Stomach smooth muscle (tissue), 2 donors: Measurements from ENCODE around the gene CDHR2.

ENCODE experiments used
- H3K27ac ChIP-seq: one replicate; pipeline ENCODE4 v1.7.0; 2013; ENCODE audit warnings: mild to moderate bottlenecking, low read length, inconsistent platforms
- H3K27me3 ChIP-seq, 2 donors: one replicate each; pipeline ENCODE4 v1.7.0; 2013; ENCODE audit warnings: low read length in 2 of 2; ENCODE audit not compliant: insufficient read depth in 2 of 2, control insufficient read depth in 1 of 2
- H3K36me3 ChIP-seq, 2 donors: one replicate each; pipeline ENCODE4 v1.7.0; 2013; ENCODE audit warnings: low read length in 2 of 2; ENCODE audit not compliant: control insufficient read depth in 2 of 2, insufficient read depth in 2 of 2
- H3K4me1 ChIP-seq: one replicate; pipeline ENCODE4 v1.7.0; 2013; ENCODE audit warnings: low read length; ENCODE audit not compliant: control insufficient read depth, insufficient read depth
- H3K4me3 ChIP-seq, 2 donors: one replicate each; pipeline ENCODE4 v1.7.0; 2013; ENCODE audit warnings: low read length in 2 of 2
- H3K9ac ChIP-seq, 2 donors: one replicate each; pipeline ENCODE4 v1.7.0; 2013; ENCODE audit warnings: low read length in 2 of 2, mild to moderate bottlenecking in 1 of 2
- H3K9me3 ChIP-seq, 2 donors: one replicate each; pipeline ENCODE4 v1.7.0; 2013; ENCODE audit warnings: low read length in 2 of 2; ENCODE audit not compliant: control insufficient read depth in 2 of 2
- donor health status: healthy.
- donor health status: Pancreatic carcinoma.

The CDHR2 gene

GRCh38 chr5:176528761-176529115 lies 20.4 kb upstream of the CDHR2 start:
- Histone ChIP-seq H3K36me3 (peaks cover 17 to 25% of the 10 kb centered on the region in 2 donors), H3K4me1 (peaks cover 35% of the 10 kb centered on the region), H3K9ac (no peak overlapping the region), H3K27ac (no peak overlapping the region), H3K9me3 (no peaks in the 10 kb centered on the region), H3K27me3 (no peaks in the 10 kb centered on the region), H3K4me3 (no peak overlapping the region)

GRCh38 chr5:176529116-176529740 lies 19.9 kb upstream of the CDHR2 start:
- Histone ChIP-seq H3K9me3 (no peaks in the 10 kb centered on the region), H3K36me3 (peaks cover 17 to 25% of the 10 kb centered on the region in 2 donors), H3K4me3 (no peak overlapping the region), H3K4me1 (peaks cover 40% of the 10 kb centered on the region), H3K27me3 (no peaks in the 10 kb centered on the region), H3K27ac (no peak overlapping the region), H3K9ac (no peak overlapping the region)

- H3K27me3 ChIP-seq: no peaks in the 10 kb centered on the region
- H3K27ac ChIP-seq: no peak overlapping the region
- peaks cover 17 to 25% of the 10 kb centered on the region in 2 donors for H3K36me3 ChIP-seq
- no peaks in the 10 kb centered on the region for H3K9me3 ChIP-seq
- H3K4me3 ChIP-seq: no peak overlapping the region
- H3K4me1 ChIP-seq: peaks cover 45% of the 10 kb centered on the region
- H3K9ac ChIP-seq: no peak overlapping the region
These were observed 19.4 kb upstream of the CDHR2 start for GRCh38 chr5:176529741-176530141.

GRCh38 chr5:176530393-176530982 lies 18.7 kb upstream of the CDHR2 start:
- Histone ChIP-seq H3K9me3 (no peaks in the 10 kb centered on the region), H3K36me3 (peaks cover 17 to 24% of the 10 kb centered on the region in 2 donors), H3K27ac (peak overlapping the region; percentile 78), H3K4me3 (no peak overlapping the region), H3K4me1 (peaks cover 53% of the 10 kb centered on the region), H3K9ac (no peak overlapping the region), H3K27me3 (no peaks in the 10 kb centered on the region)

- Histone ChIP-seq H3K27ac (peak overlapping the region; percentile 78), H3K27me3 (no peaks in the 10 kb centered on the region), H3K36me3 (peaks cover 17 to 23% of the 10 kb centered on the region in 2 donors), H3K4me1 (peaks cover 60% of the 10 kb centered on the region), H3K9ac (peak overlapping the region in 1 of 2 donors; percentile 58), H3K4me3 (peak overlapping the region in 1 of 2 donors; percentile 15), H3K9me3 (no peaks in the 10 kb centered on the region)
These were observed 17.9 kb upstream of the CDHR2 start for GRCh38 chr5:176530983-176531901.

GRCh38 chr5:176531902-176532493 lies 17.1 kb upstream of the CDHR2 start:
- Histone ChIP-seq H3K36me3 (peaks cover 17 to 23% of the 10 kb centered on the region in 2 donors), H3K4me1 (peaks cover 62% of the 10 kb centered on the region), H3K4me3 (peak overlapping the region in 1 of 2 donors; percentile 15), H3K9me3 (no peaks in the 10 kb centered on the region), H3K27ac (peak overlapping the region; percentile 78), H3K9ac (peak overlapping the region in 1 of 2 donors; percentile 58), H3K27me3 (no peaks in the 10 kb centered on the region)

- Histone ChIP-seq H3K9ac (peak overlapping the region in 1 of 2 donors; percentile 4), H3K4me3 (no peak overlapping the region), H3K27ac (peak overlapping the region; percentile 99), H3K4me1 (peaks cover 62% of the 10 kb centered on the region), H3K36me3 (peaks cover 17 to 22% of the 10 kb centered on the region in 2 donors), H3K9me3 (no peaks in the 10 kb centered on the region), H3K27me3 (no peaks in the 10 kb centered on the region)
These were observed 16.3 kb upstream of the CDHR2 start for GRCh38 chr5:176532795-176533194.

- peaks cover 17% of the 10 kb centered on the region in 2 donors for H3K36me3 ChIP-seq
- peak overlapping the region; percentile 99 for H3K27ac ChIP-seq
- H3K9ac ChIP-seq: peak overlapping the region; percentile 4 to 29
- peaks cover 63% of the 10 kb centered on the region for H3K4me1 ChIP-seq
- H3K4me3 ChIP-seq: peak overlapping the region; percentile 7 to 98
- H3K9me3 ChIP-seq: no peaks in the 10 kb centered on the region
- H3K27me3 ChIP-seq: no peaks in the 10 kb centered on the region
These were observed 15.8 kb upstream of the CDHR2 start for GRCh38 chr5:176533390-176533789.

- Histone ChIP-seq H3K36me3 (peaks cover 12 to 15% of the 10 kb centered on the region in 2 donors), H3K4me3 (peak overlapping the region; percentile 7 to 98), H3K9ac (peak overlapping the region; percentile 29 to 33), H3K4me1 (peaks cover 64% of the 10 kb centered on the region), H3K27me3 (no peaks in the 10 kb centered on the region), H3K9me3 (no peaks in the 10 kb centered on the region), H3K27ac (peak overlapping the region; percentile 99)
These were observed 15.1 kb upstream of the CDHR2 start for GRCh38 chr5:176533894-176534611.

GRCh38 chr5:176534640-176535039 lies 14.5 kb upstream of the CDHR2 start:
- H3K27ac ChIP-seq: peak overlapping the region; percentile 99
- H3K9me3 ChIP-seq: no peaks in the 10 kb centered on the region
- no peaks in the 10 kb centered on the region for H3K27me3 ChIP-seq
- peaks cover 64% of the 10 kb centered on the region for H3K4me1 ChIP-seq
- H3K9ac ChIP-seq: peak overlapping the region; percentile 33 to 78
- H3K4me3 ChIP-seq: peak overlapping the region; percentile 2 to 98
- peaks cover 6 to 9% of the 10 kb centered on the region in 2 donors for H3K36me3 ChIP-seq
